IgD-negative memory B cell (primary cell): ENCODE data around the gene SLC38A5. TPM values are rescaled to one million over a fixed set of nuclear protein-coding genes. Genes with fewer than 3 reads are reported as not detected.
"Not testable (repeated sequence)": the region's sequence is repeated elsewhere in the genome, so short reads cannot be mapped to it uniquely, and the experiment has no call there.

ENCODE experiments used
- H3K27ac Mint-ChIP-seq, 3 donors: one replicate each; pipeline ENCODE4 v1.8.0; 2020 to 2022; ENCODE audit warnings: mild to moderate bottlenecking in 3 of 3, mixed read lengths in 3 of 3, moderate library complexity in 1 of 3
- H3K27me3 Mint-ChIP-seq: one replicate; pipeline ENCODE4 v1.8.0; 2021; ENCODE audit warnings: mixed read lengths
- H3K36me3 Mint-ChIP-seq: one replicate; pipeline ENCODE4 v1.8.0; 2020; ENCODE audit warnings: mild to moderate bottlenecking, mixed read lengths
- H3K4me1 Mint-ChIP-seq, 3 donors: one replicate each; pipeline ENCODE4 v1.8.0; 2020 to 2022; ENCODE audit warnings: mixed read lengths in 3 of 3, mild to moderate bottlenecking in 1 of 3
- H3K4me3 Mint-ChIP-seq, 4 donors: one replicate each; pipeline ENCODE4 v1.8.0; 2020 to 2022; ENCODE audit warnings: mild to moderate bottlenecking in 4 of 4, mixed read lengths in 4 of 4, moderate library complexity in 3 of 4
- H3K9me3 Mint-ChIP-seq, 3 donors: one replicate each; pipeline ENCODE4 v1.8.0; 2020 to 2021; ENCODE audit warnings: mixed read lengths in 3 of 3, mild to moderate bottlenecking in 1 of 3
- polyA plus RNA-seq: library from polyadenylated mRNA; unstranded; fragments of 300-500 nt; fragmentation: Illumina TruSeq; gene quantifications from one replicate; pipeline ENCODE4 v1.2.3, GENCODE V29; 2021

The SLC38A5 gene
- polyA plus RNA-seq, 1 donor from 2014 or later: 9.3 TPM

DNA sequence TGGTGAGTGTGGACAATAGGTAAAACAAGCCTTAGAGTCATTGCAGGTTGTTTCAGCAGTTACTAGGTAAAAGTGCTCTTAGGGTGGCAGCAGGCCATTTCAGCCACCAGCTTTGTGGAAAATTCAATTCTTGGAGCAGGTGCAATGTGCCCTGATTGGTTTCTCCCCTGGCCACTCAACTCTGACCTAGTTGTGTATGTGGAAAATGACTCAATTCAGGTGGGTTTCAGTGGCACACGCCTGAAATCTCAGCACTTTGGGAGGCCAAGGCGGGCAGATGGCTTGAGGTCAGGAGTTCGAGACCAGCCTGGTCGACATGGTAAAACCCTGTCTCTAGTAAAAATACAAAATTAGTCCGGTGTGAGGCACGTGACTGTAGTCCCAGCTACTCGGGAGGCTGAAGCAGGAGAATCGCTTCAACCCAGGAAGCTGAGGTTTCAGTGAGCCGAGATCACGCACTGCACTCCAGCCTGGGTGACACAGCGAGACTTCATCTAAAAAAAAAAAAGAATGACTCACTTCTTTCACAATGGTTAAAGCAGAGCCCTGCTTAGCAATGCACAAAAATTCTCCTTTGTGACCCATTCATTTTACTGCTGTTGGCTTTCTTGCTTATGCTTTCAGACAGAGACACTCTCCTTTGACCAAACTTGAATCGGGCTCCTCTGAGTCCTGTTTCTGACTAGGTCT is 42.9 kb downstream of the SLC38A5 start:
- H3K9me3 Mint-ChIP-seq, H3K36me3 Mint-ChIP-seq, H3K4me1 Mint-ChIP-seq, H3K27ac Mint-ChIP-seq, H3K27me3 Mint-ChIP-seq, H3K4me3 Mint-ChIP-seq: not testable (repeated sequence)

- not testable (repeated sequence) for H3K27ac Mint-ChIP-seq, H3K27me3 Mint-ChIP-seq, H3K36me3 Mint-ChIP-seq, H3K4me3 Mint-ChIP-seq, H3K4me1 Mint-ChIP-seq, H3K9me3 Mint-ChIP-seq
Observed at GRCh38 chrX:48411860-48412259, 58.2 kb downstream of the SLC38A5 start, which contains the start of gene SSX4B. TSS of gene SSX4B (minus strand) at chrX:48411960. CDS start at chrX:48411372, 588 bp downstream.

Other genes starting within 250 kb of the SLC38A5 start
- not detected for gene SSX1, start 214.9 kb downstream of the SLC38A5 start, polyA plus RNA-seq
- not detected for gene SSX3, start 113.6 kb downstream of the SLC38A5 start, polyA plus RNA-seq
- gene SSX4, start 86.7 kb downstream of the SLC38A5 start, polyA plus RNA-seq: not detected
- not detected for gene SSX4B, start 58.3 kb downstream of the SLC38A5 start, polyA plus RNA-seq
- 53.8 TPM for gene FTSJ1, start 5.9 kb upstream of the SLC38A5 start, polyA plus RNA-seq
- gene PORCN, start 38.7 kb upstream of the SLC38A5 start, polyA plus RNA-seq: 11.9 TPM
- gene EBP, start 51.5 kb upstream of the SLC38A5 start, polyA plus RNA-seq: 61.2 TPM
- 22.8 TPM for gene TBC1D25, start 69.5 kb upstream of the SLC38A5 start, polyA plus RNA-seq
- gene RBM3, start 104.2 kb upstream of the SLC38A5 start, polyA plus RNA-seq: 278 TPM
- 53.2 TPM for gene WDR13, start 127.2 kb upstream of the SLC38A5 start, polyA plus RNA-seq
- 26.5 TPM for gene WAS, start 213.5 kb upstream of the SLC38A5 start, polyA plus RNA-seq
- gene SUV39H1, start 226.5 kb upstream of the SLC38A5 start, polyA plus RNA-seq: 8.6 TPM